Right lobe of liver (tissue), 4 donors: Measurements from ENCODE around the gene IFNA7.

Source experiments
- POLR2A ChIP-seq: fragments of 450-650 bp; IDR thresholded peaks from one replicate; pipeline ENCODE4 v1.6.1; 2017; ENCODE audit warnings: antibody characterized with exemption, mild to moderate bottlenecking
- TF ChIP-seq, protein P1 (sequence below), 4 donors: fragments of 200-600 bp in 3 of 4; fragments of 450-650 bp in 1 of 4; IDR thresholded peaks; one replicate each; pipeline versions ENCODE4 v1.5.1 to v1.8.0; 2016 to 2022; ENCODE audit warnings: antibody characterized with exemption in 4 of 4, mild to moderate bottlenecking in 2 of 4
- donor health status: DM: no; HTN: no; CAD: no.
- donor health status: DM: no; HTN: no; CAD: no.
- donor health status: DM: no; HTN: yes; CAD: no.

DNA sequence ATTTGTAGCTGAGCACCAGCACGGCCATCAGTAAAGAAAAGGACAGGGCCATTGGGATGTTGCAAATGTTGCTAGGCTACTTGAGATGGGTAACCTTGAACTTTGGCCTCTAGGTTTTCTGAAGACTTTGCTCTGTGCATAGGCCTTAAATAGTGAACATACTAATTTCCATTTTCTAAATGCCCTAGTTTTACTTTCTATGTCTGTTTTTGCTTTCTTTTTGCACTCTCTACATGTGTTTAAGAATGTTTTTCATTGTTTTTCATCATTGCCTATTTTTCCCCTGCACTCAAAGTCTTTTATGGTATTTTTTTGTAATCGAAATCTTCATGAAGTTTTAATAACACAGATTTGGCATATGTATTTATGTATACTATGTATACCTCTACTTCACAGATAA is 26.1 kb upstream of the IFNA7 start, which contains the start of gene IFNA17:
- TF ChIP-seq, protein P1, sequence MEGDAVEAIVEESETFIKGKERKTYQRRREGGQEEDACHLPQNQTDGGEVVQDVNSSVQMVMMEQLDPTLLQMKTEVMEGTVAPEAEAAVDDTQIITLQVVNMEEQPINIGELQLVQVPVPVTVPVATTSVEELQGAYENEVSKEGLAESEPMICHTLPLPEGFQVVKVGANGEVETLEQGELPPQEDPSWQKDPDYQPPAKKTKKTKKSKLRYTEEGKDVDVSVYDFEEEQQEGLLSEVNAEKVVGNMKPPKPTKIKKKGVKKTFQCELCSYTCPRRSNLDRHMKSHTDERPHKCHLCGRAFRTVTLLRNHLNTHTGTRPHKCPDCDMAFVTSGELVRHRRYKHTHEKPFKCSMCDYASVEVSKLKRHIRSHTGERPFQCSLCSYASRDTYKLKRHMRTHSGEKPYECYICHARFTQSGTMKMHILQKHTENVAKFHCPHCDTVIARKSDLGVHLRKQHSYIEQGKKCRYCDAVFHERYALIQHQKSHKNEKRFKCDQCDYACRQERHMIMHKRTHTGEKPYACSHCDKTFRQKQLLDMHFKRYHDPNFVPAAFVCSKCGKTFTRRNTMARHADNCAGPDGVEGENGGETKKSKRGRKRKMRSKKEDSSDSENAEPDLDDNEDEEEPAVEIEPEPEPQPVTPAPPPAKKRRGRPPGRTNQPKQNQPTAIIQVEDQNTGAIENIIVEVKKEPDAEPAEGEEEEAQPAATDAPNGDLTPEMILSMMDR (IDR thresholded peaks at IDR 0.05), result no peak
- TF ChIP-seq POLR2A, result no peak
